Ishikawa (cell line): ENCODE data around the gene CKMT2.

Experiments
- CREB1 ChIP-seq: IDR thresholded peaks from 2 replicates; pipeline ENCODE4 v1.6.1; 2012; ENCODE audit warnings: low read depth
- EP300 ChIP-seq: IDR thresholded peaks from 2 replicates; pipeline ENCODE4 v1.6.1; 2012; ENCODE audit warnings: borderline replicate concordance
- FOXM1 ChIP-seq: IDR thresholded peaks from 2 replicates; pipeline ENCODE4 v1.6.1; 2012; ENCODE audit warnings: low read depth, borderline replicate concordance
- MAX ChIP-seq: IDR thresholded peaks from 2 replicates; pipeline ENCODE4 v1.6.1; 2012
- NFIC ChIP-seq: IDR thresholded peaks from 2 replicates; pipeline ENCODE4 v1.6.1; 2012
- REST ChIP-seq: IDR thresholded peaks from 2 replicates; pipeline ENCODE4 v1.6.1; 2012; ENCODE audit warnings: low read depth, mild to moderate bottlenecking
- TAF1 ChIP-seq: IDR thresholded peaks from 2 replicates; pipeline ENCODE4 v1.6.1; 2012; ENCODE audit warnings: low read depth, mild to moderate bottlenecking
- TCF12 ChIP-seq: IDR thresholded peaks from 2 replicates; pipeline ENCODE4 v1.6.1; 2012; ENCODE audit warnings: low read depth
- USF1 ChIP-seq: IDR thresholded peaks from 2 replicates; pipeline ENCODE4 v1.6.1; 2012
- YY1 ChIP-seq: IDR thresholded peaks from 2 replicates; pipeline ENCODE4 v1.6.1; 2012; ENCODE audit warnings: low read depth

GRCh38 chr5:81195335-81195929 lies 37.7 kb upstream of the CKMT2 start:
- TF ChIP-seq YY1 (no peak), TAF1 (no peak), NFIC (no peak), CREB1 (no peak), EP300 (no peak), USF1 (no peak), MAX (no peak), REST (no peak), FOXM1 (no peak), TCF12 (no peak)
